ENCODE results near the gene COL9A3. TPM values are rescaled to one million over a fixed set of nuclear protein-coding genes. Genes with fewer than 3 reads are reported as not detected.

Gene COL9A3
- total RNA-seq, 1 experiment from 2014 or later, result not detected

GRCh38 chr20:62808211-62808865, 8.5 kb upstream of the COL9A3 start:
- TF ChIP-seq, protein P1, sequence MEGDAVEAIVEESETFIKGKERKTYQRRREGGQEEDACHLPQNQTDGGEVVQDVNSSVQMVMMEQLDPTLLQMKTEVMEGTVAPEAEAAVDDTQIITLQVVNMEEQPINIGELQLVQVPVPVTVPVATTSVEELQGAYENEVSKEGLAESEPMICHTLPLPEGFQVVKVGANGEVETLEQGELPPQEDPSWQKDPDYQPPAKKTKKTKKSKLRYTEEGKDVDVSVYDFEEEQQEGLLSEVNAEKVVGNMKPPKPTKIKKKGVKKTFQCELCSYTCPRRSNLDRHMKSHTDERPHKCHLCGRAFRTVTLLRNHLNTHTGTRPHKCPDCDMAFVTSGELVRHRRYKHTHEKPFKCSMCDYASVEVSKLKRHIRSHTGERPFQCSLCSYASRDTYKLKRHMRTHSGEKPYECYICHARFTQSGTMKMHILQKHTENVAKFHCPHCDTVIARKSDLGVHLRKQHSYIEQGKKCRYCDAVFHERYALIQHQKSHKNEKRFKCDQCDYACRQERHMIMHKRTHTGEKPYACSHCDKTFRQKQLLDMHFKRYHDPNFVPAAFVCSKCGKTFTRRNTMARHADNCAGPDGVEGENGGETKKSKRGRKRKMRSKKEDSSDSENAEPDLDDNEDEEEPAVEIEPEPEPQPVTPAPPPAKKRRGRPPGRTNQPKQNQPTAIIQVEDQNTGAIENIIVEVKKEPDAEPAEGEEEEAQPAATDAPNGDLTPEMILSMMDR (IDR thresholded peaks at IDR 0.05; ENCODE audit: unreplicated experiment), result peak; percentile 90

GRCh38 chr20:62809530-62810428, 7.1 kb upstream of the COL9A3 start:
- peaks cover 40% of the 10 kb centered on the region for H3K36me3 Mint-ChIP-seq (ENCODE audit: insufficient read depth, unreplicated experiment)
- peaks cover 10% of the 10 kb centered on the region for H3K4me1 Mint-ChIP-seq (ENCODE audit: insufficient read depth, unreplicated experiment)
- intact Hi-C loops (cut with micrococcal nuclease), result loop anchor here (5.0 kb wide), 1 partner anchor 142 kb away; no protein-coding TSS in a partner anchor
- no TSS peak for BruUV-seq (replicated peaks)
- ChIA-PET CTCF (interaction anchor here (0.6 to 3.1 kb wide), 17 partner anchors 9 to 509 kb away, joined by 3 to 25 read pairs (median 5); partner anchors contain the start of gene COL9A3), POLR2A (interaction anchor here (0.6 kb wide), 1 partner anchor 69 kb away, joined by 4 read pairs; no protein-coding TSS in a partner anchor)
- no peak overlapping the region for H3K27ac Mint-ChIP-seq (ENCODE audit: low read depth, unreplicated experiment)
- H3K27me3 Mint-ChIP-seq (ENCODE audit: insufficient read depth, unreplicated experiment), result no peaks in the 10 kb centered on the region
- TF ChIP-seq, protein P1 (IDR thresholded peaks at IDR 0.05; ENCODE audit: unreplicated experiment), result no peak
- H3K9me3 Mint-ChIP-seq (ENCODE audit: unreplicated experiment), result no peaks in the 10 kb centered on the region
- no peak for DNase-seq (ENCODE audit: unreplicated experiment)
- no peak overlapping the region for H3K4me3 Mint-ChIP-seq (ENCODE audit: unreplicated experiment)

More at GRCh38 chr20:62808211-62808865, 8.5 kb upstream of the COL9A3 start:
- intact Hi-C loops (cut with micrococcal nuclease), result loop anchor here (5.0 kb wide), 1 partner anchor 141 kb away; no protein-coding TSS in a partner anchor
- DNase-seq (ENCODE audit: unreplicated experiment), result peak; percentile 62
- H3K9me3 Mint-ChIP-seq (ENCODE audit: unreplicated experiment), result no peaks in the 10 kb centered on the region
- peaks cover 10% of the 10 kb centered on the region for H3K4me1 Mint-ChIP-seq (ENCODE audit: insufficient read depth, unreplicated experiment)
- H3K4me3 Mint-ChIP-seq (ENCODE audit: unreplicated experiment), result no peak overlapping the region
- POLR2A ChIA-PET, result interaction anchor here (0.6 to 1.8 kb wide), 10 partner anchors 11 to 659 kb away, joined by 3 to 6 read pairs (median 3); partner anchors contain the start of gene MRGBP
- no TSS peak for BruUV-seq (replicated peaks)
- peaks cover 48% of the 10 kb centered on the region for H3K36me3 Mint-ChIP-seq (ENCODE audit: insufficient read depth, unreplicated experiment)
- CTCF ChIA-PET, result interaction anchor here (0.6 to 3.1 kb wide), 60 partner anchors 9 to 546 kb away, joined by 3 to 25 read pairs (median 4); partner anchors contain the start of genes COL9A3, SLCO4A1 and TCFL5
- H3K27ac Mint-ChIP-seq (ENCODE audit: low read depth, unreplicated experiment), result no peak overlapping the region
- no peaks in the 10 kb centered on the region for H3K27me3 Mint-ChIP-seq (ENCODE audit: insufficient read depth, unreplicated experiment)

- H3K27me3 Mint-ChIP-seq (ENCODE audit: insufficient read depth, unreplicated experiment), result no peaks in the 10 kb centered on the region
- peaks cover 37% of the 10 kb centered on the region for H3K36me3 Mint-ChIP-seq (ENCODE audit: insufficient read depth, unreplicated experiment)
- no peaks in the 10 kb centered on the region for H3K9me3 Mint-ChIP-seq (ENCODE audit: unreplicated experiment)
- BruUV-seq (replicated peaks), result no TSS peak
- no peak overlapping the region for H3K4me3 Mint-ChIP-seq (ENCODE audit: unreplicated experiment)
- TF ChIP-seq, protein P1 (IDR thresholded peaks at IDR 0.05; ENCODE audit: unreplicated experiment), result no peak
- CTCF ChIA-PET, result no interaction called here
- H3K4me1 Mint-ChIP-seq (ENCODE audit: insufficient read depth, unreplicated experiment), result peaks cover 6% of the 10 kb centered on the region
- DNase-seq (ENCODE audit: unreplicated experiment), result no peak
- no peak overlapping the region for H3K27ac Mint-ChIP-seq (ENCODE audit: low read depth, unreplicated experiment)
- intact Hi-C loops (cut with micrococcal nuclease), result no loop called here
- POLR2A ChIA-PET, result no interaction called here
Observed at GRCh38 chr20:62811320-62811719, 5.5 kb upstream of the COL9A3 start.

GRCh38 chr20:62811720-62812119, 5.1 kb upstream of the COL9A3 start:
- POLR2A ChIA-PET, result no interaction called here
- intact Hi-C loops (cut with micrococcal nuclease), result no loop called here
- no TSS peak for BruUV-seq (replicated peaks)
- no peak for DNase-seq (ENCODE audit: unreplicated experiment)
- Mint-ChIP-seq H3K4me3 (ENCODE audit: unreplicated experiment) (no peak overlapping the region), H3K27ac (ENCODE audit: low read depth, unreplicated experiment) (no peak overlapping the region), H3K4me1 (ENCODE audit: insufficient read depth, unreplicated experiment) (peaks cover 2% of the 10 kb centered on the region), H3K36me3 (ENCODE audit: insufficient read depth, unreplicated experiment) (peaks cover 37% of the 10 kb centered on the region), H3K9me3 (ENCODE audit: unreplicated experiment) (no peaks in the 10 kb centered on the region), H3K27me3 (ENCODE audit: insufficient read depth, unreplicated experiment) (no peaks in the 10 kb centered on the region)
- TF ChIP-seq, protein P1 (IDR thresholded peaks at IDR 0.05; ENCODE audit: unreplicated experiment), result no peak
- CTCF ChIA-PET, result interaction anchor here (0.6 kb wide), 1 partner anchor 422 kb away, joined by 3 read pairs; no protein-coding TSS in a partner anchor

Data from MCF 10A (cell line).